Type B pancreatic cell (in vitro differentiated cells): ENCODE measurements around the gene SLC37A2. TPM values are rescaled to one million over a fixed set of nuclear protein-coding genes. Genes with fewer than 3 reads are reported as not detected.

Experiments used
- DNase-seq: peaks from one replicate; pipeline ENCODE4 v3.0.0; 2021; ENCODE audit warnings: mixed read lengths; ENCODE audit not compliant: unreplicated experiment; ENCODE audit errors: extremely low spot score
- H3K27ac Mint-ChIP-seq: 2 replicates; pipeline ENCODE4 v1.8.0; 2021; ENCODE audit warnings: mild to moderate bottlenecking, mixed read lengths
- H3K27me3 Mint-ChIP-seq: 2 replicates; pipeline ENCODE4 v1.8.0; 2021; ENCODE audit warnings: mixed read lengths
- H3K36me3 Mint-ChIP-seq: 2 replicates; pipeline ENCODE4 v1.8.0; 2021; ENCODE audit warnings: mixed read lengths
- H3K4me1 Mint-ChIP-seq: one replicate; pipeline ENCODE4 v1.8.0; 2021; ENCODE audit warnings: mixed read lengths; ENCODE audit not compliant: unreplicated experiment
- H3K4me3 Mint-ChIP-seq: 2 replicates; pipeline ENCODE4 v1.8.0; 2021; ENCODE audit warnings: mild to moderate bottlenecking, mixed read lengths
- H3K9me3 Mint-ChIP-seq: 2 replicates; pipeline ENCODE4 v1.8.0; 2021; ENCODE audit warnings: mixed read lengths
- total RNA-seq: library from RNA; stranded (reverse); gene quantifications from 2 replicates; pipeline ENCODE4 v1.2.1, GENCODE V29; 2021; ENCODE audit warnings: low replicate concordance
- TF ChIP-seq, protein P1 (sequence below): fragments of 200-600 bp; sonication (generic); conservative IDR thresholded peaks from 2 replicates; pipeline ENCODE4 v1.5.0; 2021; ENCODE audit warnings: antibody characterized with exemption, mild to moderate bottlenecking

The SLC37A2 gene
- total RNA-seq, 1 donor from 2014 or later, result 1.3 TPM

DNA sequence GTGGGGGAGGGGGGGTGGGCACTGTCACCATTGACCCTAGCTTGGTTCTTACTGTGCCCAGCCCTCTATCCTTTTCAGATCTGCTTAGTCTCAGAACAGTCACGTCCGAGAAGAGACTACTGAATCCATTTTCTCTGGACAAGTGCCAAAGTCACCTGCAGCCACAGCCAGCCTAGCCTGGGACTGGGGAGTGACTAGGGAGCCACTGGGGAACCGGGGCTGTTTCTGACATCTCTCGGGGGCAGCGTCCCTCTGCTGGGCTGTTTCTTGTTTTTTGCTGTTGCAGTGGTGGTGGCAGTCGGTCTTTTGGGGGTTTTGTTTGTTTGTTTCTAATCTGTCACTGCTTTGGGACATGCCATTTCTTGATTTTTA, 8.7 kb downstream of the SLC37A2 start:
- H3K27me3 Mint-ChIP-seq, result peaks cover 26% of the 10 kb centered on the region
- H3K27ac Mint-ChIP-seq, result no peak overlapping the region
- no peaks in the 10 kb centered on the region for H3K9me3 Mint-ChIP-seq
- peak; percentile 52 for DNase-seq
- TF ChIP-seq, protein P1, sequence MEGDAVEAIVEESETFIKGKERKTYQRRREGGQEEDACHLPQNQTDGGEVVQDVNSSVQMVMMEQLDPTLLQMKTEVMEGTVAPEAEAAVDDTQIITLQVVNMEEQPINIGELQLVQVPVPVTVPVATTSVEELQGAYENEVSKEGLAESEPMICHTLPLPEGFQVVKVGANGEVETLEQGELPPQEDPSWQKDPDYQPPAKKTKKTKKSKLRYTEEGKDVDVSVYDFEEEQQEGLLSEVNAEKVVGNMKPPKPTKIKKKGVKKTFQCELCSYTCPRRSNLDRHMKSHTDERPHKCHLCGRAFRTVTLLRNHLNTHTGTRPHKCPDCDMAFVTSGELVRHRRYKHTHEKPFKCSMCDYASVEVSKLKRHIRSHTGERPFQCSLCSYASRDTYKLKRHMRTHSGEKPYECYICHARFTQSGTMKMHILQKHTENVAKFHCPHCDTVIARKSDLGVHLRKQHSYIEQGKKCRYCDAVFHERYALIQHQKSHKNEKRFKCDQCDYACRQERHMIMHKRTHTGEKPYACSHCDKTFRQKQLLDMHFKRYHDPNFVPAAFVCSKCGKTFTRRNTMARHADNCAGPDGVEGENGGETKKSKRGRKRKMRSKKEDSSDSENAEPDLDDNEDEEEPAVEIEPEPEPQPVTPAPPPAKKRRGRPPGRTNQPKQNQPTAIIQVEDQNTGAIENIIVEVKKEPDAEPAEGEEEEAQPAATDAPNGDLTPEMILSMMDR, result no peak
- peaks cover 16% of the 10 kb centered on the region for H3K4me1 Mint-ChIP-seq
- H3K4me3 Mint-ChIP-seq, result no peak overlapping the region
- H3K36me3 Mint-ChIP-seq, result no peaks in the 10 kb centered on the region

DNA sequence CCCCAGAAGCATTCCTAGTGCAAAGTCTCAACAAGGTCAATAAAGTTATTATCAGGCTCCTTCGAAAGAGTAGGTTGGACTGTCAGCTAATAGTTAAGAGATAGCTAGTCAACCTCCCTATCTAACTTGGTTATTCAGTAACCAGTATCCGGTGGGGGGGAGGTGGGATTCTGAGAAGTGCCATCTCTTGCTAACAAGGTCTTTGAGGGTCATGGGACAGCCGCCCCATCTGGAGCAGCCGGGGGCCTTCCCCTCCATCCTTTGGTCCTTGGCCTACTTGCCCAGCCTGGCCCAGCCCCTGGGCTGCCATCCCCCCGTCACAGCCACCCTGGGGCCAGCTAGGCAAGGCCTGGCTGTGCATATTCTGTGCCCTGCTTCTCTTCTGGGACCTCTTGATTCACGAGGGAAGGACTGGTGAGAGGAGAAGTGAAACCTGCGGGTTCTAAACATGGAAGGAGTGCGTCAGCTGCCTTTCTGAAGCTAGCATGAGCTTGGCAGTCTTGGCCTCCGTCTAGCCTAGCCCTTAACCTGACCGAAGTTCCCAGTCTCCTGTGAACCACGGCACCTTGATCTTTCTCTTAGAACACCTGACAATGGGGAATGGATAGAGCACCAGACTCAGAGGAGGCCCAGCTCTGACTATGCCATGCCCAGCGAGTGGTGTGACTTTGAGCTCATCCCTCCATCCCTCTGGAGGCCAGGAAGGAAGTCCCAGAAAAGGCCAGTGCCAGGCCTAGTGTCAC, 9.3 kb downstream of the SLC37A2 start:
- Mint-ChIP-seq H3K4me1 (peaks cover 16% of the 10 kb centered on the region), H3K36me3 (no peaks in the 10 kb centered on the region), H3K4me3 (no peak overlapping the region), H3K27ac (no peak overlapping the region), H3K9me3 (no peaks in the 10 kb centered on the region), H3K27me3 (peaks cover 23% of the 10 kb centered on the region)
- peak; percentile 54 for DNase-seq
- TF ChIP-seq, protein P1, result no peak

DNA sequence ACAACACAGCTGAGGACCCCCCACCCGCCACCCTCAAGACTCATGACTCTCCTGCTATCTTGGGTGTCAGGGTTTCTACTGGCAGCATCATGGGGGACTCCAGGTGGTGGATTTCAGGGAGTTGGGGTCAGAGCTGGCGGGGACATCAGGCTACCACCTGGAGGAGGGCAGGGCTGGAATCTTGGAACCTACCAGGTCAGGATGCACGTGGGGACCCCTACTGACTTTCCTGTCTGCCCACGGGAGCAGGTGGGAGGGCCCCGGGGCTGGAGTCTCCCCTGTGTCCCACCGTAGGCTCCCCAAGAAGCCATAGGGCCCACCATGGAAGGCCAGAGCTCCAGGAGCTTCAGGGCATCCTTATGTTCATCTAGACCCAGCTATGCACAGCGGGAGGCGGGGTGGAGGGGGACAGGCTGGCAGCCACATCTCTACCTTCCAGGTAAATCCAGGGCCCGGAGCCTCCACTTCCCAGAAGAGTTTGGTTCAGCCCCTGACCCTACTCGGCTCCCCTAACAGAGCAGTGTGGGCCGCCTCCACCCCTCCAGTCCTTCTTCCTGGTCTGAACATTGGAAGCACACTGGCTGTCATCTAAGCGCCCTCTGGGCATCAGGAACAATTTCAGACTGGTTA, 10.0 kb downstream of the SLC37A2 start:
- no peak for DNase-seq
- Mint-ChIP-seq H3K27me3 (peaks cover 18% of the 10 kb centered on the region), H3K9me3 (no peaks in the 10 kb centered on the region), H3K4me3 (no peak overlapping the region), H3K27ac (no peak overlapping the region), H3K4me1 (peaks cover 16% of the 10 kb centered on the region), H3K36me3 (no peaks in the 10 kb centered on the region)
- TF ChIP-seq, protein P1, result no peak

DNA sequence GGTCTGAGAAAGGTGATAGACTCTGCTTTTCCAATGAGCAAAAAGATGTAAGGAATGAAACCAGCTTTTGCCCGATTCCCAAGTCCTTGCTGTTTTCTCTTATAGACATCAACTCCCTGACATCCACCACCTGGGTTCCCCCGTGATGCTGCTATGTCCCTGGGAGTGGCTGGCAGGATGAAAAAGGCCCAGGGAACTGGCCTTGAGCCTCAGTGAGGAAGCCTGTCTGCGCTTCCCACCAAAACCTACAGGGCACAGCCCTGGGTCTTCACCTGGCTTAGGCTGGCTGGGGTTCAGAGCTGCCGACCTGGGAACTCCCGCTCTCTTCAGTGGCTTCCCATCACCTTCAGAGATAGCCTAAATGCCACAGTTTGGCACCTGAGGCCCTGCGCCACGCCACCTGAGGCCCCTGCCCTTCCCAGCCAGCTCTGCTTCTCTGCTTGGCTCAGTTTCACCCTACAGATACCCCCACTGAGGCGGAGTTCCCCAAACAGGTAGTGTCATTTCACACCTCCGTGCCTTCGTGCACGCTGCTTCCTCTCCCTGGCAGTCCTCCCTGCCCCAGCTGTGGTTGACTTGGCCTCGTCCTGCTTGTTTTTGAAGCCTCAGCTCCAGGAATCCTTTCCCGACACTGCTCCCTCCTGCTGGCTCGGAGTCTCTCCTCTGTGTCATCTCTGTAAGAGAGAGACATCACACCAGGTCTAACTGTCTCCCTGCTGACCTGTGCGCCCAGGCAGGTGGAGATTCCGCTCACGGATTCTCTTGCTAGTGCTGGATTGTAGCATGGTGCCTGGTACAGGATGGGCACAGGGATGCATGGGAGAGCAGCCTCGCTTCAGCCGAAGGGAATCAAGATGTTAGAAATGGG, 10.7 kb downstream of the SLC37A2 start:
- peaks cover 16% of the 10 kb centered on the region for H3K4me1 Mint-ChIP-seq
- no peak for DNase-seq

DNA sequence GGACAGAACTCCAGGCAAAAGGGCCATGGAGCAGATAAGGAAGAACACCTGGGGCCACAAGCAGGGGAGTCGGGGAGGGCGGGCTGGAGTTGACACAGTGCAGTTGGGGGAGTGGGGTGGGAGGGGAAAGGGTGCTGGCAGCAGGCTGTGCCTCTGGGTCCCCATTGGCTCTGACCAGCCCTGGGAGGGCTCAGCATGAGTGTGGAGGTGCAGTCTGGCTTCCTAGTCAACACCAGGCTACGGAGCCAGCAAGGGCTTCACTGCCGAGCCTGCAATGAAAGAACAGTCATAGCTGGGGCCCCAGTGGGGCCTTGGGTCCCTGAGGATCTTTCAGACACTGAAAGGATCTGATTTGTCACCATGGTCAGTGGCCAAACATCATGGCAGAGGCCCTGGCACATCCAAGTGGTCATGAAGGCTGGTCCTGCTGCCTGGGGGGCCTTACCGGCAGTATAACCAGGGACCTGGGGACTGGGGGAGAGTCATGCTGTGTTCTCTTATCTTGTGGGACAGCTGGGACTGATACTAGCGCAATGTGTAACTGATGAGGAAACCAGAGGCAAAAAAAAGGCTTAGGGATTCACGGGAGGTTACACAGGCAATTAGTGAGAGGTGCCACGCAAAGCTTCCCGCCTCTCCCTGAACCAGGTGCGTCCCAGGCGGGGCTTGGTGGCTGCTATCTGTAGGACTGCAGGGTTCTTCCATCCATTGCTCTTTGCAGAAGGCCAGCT, 11.6 kb downstream of the SLC37A2 start:
- H3K27ac Mint-ChIP-seq, result no peak overlapping the region
- TF ChIP-seq, protein P1, result no peak
- H3K4me1 Mint-ChIP-seq, result peaks cover 16% of the 10 kb centered on the region
- no peaks in the 10 kb centered on the region for H3K9me3 Mint-ChIP-seq
- peaks cover 12% of the 10 kb centered on the region for H3K27me3 Mint-ChIP-seq
- no peak for DNase-seq
- H3K36me3 Mint-ChIP-seq, result no peaks in the 10 kb centered on the region
- H3K4me3 Mint-ChIP-seq, result no peak overlapping the region

More for the DNA sequence above, 10.7 kb downstream of the SLC37A2 start:
- TF ChIP-seq, protein P1, result no peak
- H3K27me3 Mint-ChIP-seq, result peaks cover 18% of the 10 kb centered on the region
- H3K9me3 Mint-ChIP-seq, result no peaks in the 10 kb centered on the region
- H3K4me3 Mint-ChIP-seq, result no peak overlapping the region
- H3K27ac Mint-ChIP-seq, result no peak overlapping the region
- H3K36me3 Mint-ChIP-seq, result no peaks in the 10 kb centered on the region
